HCT116 (cell line): ENCODE results near the gene BAZ1B. TPM values are rescaled to one million over a fixed set of nuclear protein-coding genes. Genes with fewer than 3 reads are reported as not detected.

Experiments used
- ATAC-seq: fragments of 200-7000 bp; cut with Tn5 transposase; 2 replicates; pipeline ENCODE4 v1.9.1; 2020; ENCODE audit warnings: mild to moderate bottlenecking, moderate library complexity
- BruUV-seq: library from RNA; stranded (reverse); fragments of 400-500 nt; replicated peaks from 2 replicates; lab custom pipeline; 2021; lab: Mats Ljungman, UMichigan
- CTCF ChIA-PET: fragments of 300-600 bp; sonication (Branson Sonifier 250); formaldehyde crosslinking; loops from one replicate; lab custom pipeline; 2021; ENCODE audit warnings: antibody characterized with exemption; lab: Charles Lee
- POLR2A ChIA-PET: fragments of 300-600, 350-600 bp; sonication (Branson Sonifier 250); formaldehyde crosslinking; loops from one replicate; lab custom pipeline; 2021; ENCODE audit warnings: antibody characterized with exemption; lab: Charles Lee
- RAD21 ChIA-PET, 2 experiments: fragments of 300-600 bp; sonication (Branson Sonifier 250); formaldehyde crosslinking; loops; one replicate each; lab custom pipeline; 2023; ENCODE audit warnings: low total read pairs in 2 of 2; ENCODE audit not compliant: uncharacterized antibody in 2 of 2, unreplicated experiment in 2 of 2, low non-redundant PET in 1 of 2; lab: Charles Lee
- DNase-seq: peaks from one replicate; pipeline ENCODE4 v3.0.0-alpha.2; 2010; ENCODE audit warnings: low read depth, low spot score
- H2AFZ ChIP-seq: fragments of 200-600 bp; shearing (Covaris generic), sonication (generic); 2 replicates; pipeline ENCODE4 v1.6.1; 2017; ENCODE audit warnings: low read depth, mixed run types, mixed read lengths, antibody characterized with exemption, low read length; ENCODE audit not compliant: poor library complexity, severe bottlenecking
- H3K27ac ChIP-seq: 2 replicates; pipeline ENCODE4 v1.5.1; 2012; ENCODE audit warnings: low read depth, low read length
- H3K27me3 ChIP-seq: fragments of 200-600 bp; sonication (generic); 2 replicates; pipeline ENCODE4 v1.6.1; 2016; ENCODE audit warnings: mixed run types, low read length, mixed read lengths; ENCODE audit not compliant: insufficient read depth
- H3K36me3 ChIP-seq, 2 experiments: fragments of 200-500 bp in 1 of 2; fragments of 200-600 bp in 1 of 2; sonication (Bioruptor generic) in 1 of 2; sonication (generic) in 1 of 2; 2 replicates each; pipeline versions ENCODE4 v1.5.1 to v1.6.1; 2014 to 2016; ENCODE audit warnings: low read length in 2 of 2, inconsistent platforms in 1 of 2, mixed read lengths in 1 of 2, mixed run types in 1 of 2; ENCODE audit not compliant: insufficient read depth in 2 of 2, control insufficient read depth in 1 of 2
- H3K4me1 ChIP-seq, 2 experiments: fragments of 200-600 bp in 1 of 2; sonication (generic) in 1 of 2; 2 replicates each; pipeline versions ENCODE4 v1.5.1 to v1.6.1; 2012 to 2017; ENCODE audit warnings: low read length in 2 of 2, inconsistent platforms in 1 of 2, mild to moderate bottlenecking in 1 of 2, mixed read lengths in 1 of 2, mixed run types in 1 of 2, moderate library complexity in 1 of 2; ENCODE audit not compliant: insufficient read depth in 2 of 2, control insufficient read depth in 1 of 2
- H3K4me2 ChIP-seq: fragments of 200-600 bp; sonication (generic); 2 replicates; pipeline ENCODE4 v1.6.1; 2017; ENCODE audit warnings: mixed run types, low read length, mixed read lengths
- H3K4me3 ChIP-seq, 2 experiments: fragments of 200-600 bp in 1 of 2; sonication (generic) in 1 of 2; replicated peaks in 1 of 2; 2 replicates each; pipeline ENCODE4 v1.5.1; 2011 to 2016; ENCODE audit warnings: low read length in 2 of 2, control low read depth in 1 of 2, low read depth in 1 of 2, mild to moderate bottlenecking in 1 of 2, mixed read lengths in 1 of 2, mixed run types in 1 of 2
- H3K79me2 ChIP-seq: fragments of 200-600 bp; sonication (generic); 2 replicates; pipeline ENCODE4 v1.6.1; 2017; ENCODE audit warnings: mild to moderate bottlenecking, mixed run types, low read length, moderate library complexity, mixed read lengths; ENCODE audit not compliant: insufficient read depth
- H3K9ac ChIP-seq: fragments of 200-600 bp; sonication (generic); 2 replicates; pipeline ENCODE4 v1.6.1; 2016; ENCODE audit warnings: low read length, mixed read lengths
- H3K9me2 ChIP-seq: fragments of 200-600 bp; sonication (generic), shearing (Covaris generic); 2 replicates; pipeline ENCODE4 v1.6.1; 2017; ENCODE audit warnings: mixed run types, mild to moderate bottlenecking, moderate library complexity; ENCODE audit not compliant: insufficient read depth
- H3K9me3 ChIP-seq, 2 experiments: fragments of 200-500 bp in 1 of 2; fragments of 200-600 bp in 1 of 2; sonication (Bioruptor generic) in 1 of 2; sonication (generic) in 1 of 2; 2 replicates each; pipeline ENCODE4 v1.6.1; 2014 to 2017; ENCODE audit warnings: low read length in 2 of 2, mixed read lengths in 2 of 2, inconsistent platforms in 1 of 2, low read depth in 1 of 2, mild to moderate bottlenecking in 1 of 2, mixed run types in 1 of 2, moderate library complexity in 1 of 2; ENCODE audit not compliant: control insufficient read depth in 1 of 2, insufficient read depth in 1 of 2
- H4K20me1 ChIP-seq: fragments of 200-600 bp; sonication (generic), shearing (Covaris generic); 2 replicates; pipeline ENCODE4 v1.6.1; 2017; ENCODE audit warnings: mixed run types, mild to moderate bottlenecking, moderate library complexity; ENCODE audit not compliant: insufficient read depth
- CBX3 ChIP-seq: IDR thresholded peaks from 2 replicates; pipeline ENCODE4 v1.6.1; 2012; ENCODE audit warnings: low read depth
- CEBPB ChIP-seq: IDR thresholded peaks from 2 replicates; pipeline ENCODE4 v1.6.1; 2012; ENCODE audit warnings: low read depth
- EGR1 ChIP-seq: IDR thresholded peaks from 2 replicates; pipeline ENCODE4 v1.6.1; 2012; ENCODE audit warnings: low read depth
- ELF1 ChIP-seq: IDR thresholded peaks from 2 replicates; pipeline ENCODE4 v1.6.1; 2012; ENCODE audit warnings: low read depth, borderline replicate concordance
- EZH2 ChIP-seq: fragments of 200-600 bp; sonication (generic); IDR thresholded peaks from 2 replicates; pipeline ENCODE4 v1.6.1; 2017; ENCODE audit warnings: antibody characterized with exemption, mixed run types
- EZH2phosphoT487 ChIP-seq: fragments of 200-600 bp; IDR thresholded peaks from 2 replicates; pipeline ENCODE4 v1.6.1; 2018; ENCODE audit warnings: antibody characterized with exemption, borderline replicate concordance
- POLR2AphosphoS5 ChIP-seq: IDR thresholded peaks from 2 replicates; pipeline ENCODE4 v1.6.1; 2011; ENCODE audit warnings: mild to moderate bottlenecking, low read depth, low read length, moderate library complexity
- SIN3A ChIP-seq: IDR thresholded peaks from 2 replicates; pipeline ENCODE4 v1.6.1; 2012; ENCODE audit warnings: low read depth
- YY1 ChIP-seq: IDR thresholded peaks from 2 replicates; pipeline ENCODE4 v1.6.1; 2011; ENCODE audit warnings: low read length, low read depth, moderate library complexity, mild to moderate bottlenecking; ENCODE audit not compliant: insufficient replicate concordance; ENCODE audit errors: extremely low read depth
- ZFX ChIP-seq: fragments of 450-650 bp; IDR thresholded peaks from 2 replicates; pipeline ENCODE4 v1.6.1; 2017
- ZNF274 ChIP-seq: fragments of 200-500 bp; sonication (Bioruptor generic); IDR thresholded peaks from 2 replicates; pipeline ENCODE4 v1.6.1; 2014; ENCODE audit warnings: mild to moderate bottlenecking, low read depth, low read length, inconsistent platforms
- intact Hi-C: fragments of 100-400 bp; cut with micrococcal nuclease; formaldehyde crosslinking; loops from 2 replicates; pipeline ENCODE4 v1.10.0; 2022
- total RNA-seq: library from RNA; stranded (reverse); gene quantifications from one replicate; pipeline ENCODE4 v1.2.1, GENCODE V29; 2021; ENCODE audit not compliant: unreplicated experiment
- TF ChIP-seq, protein P1 (sequence below): IDR thresholded peaks from 2 replicates; pipeline ENCODE4 v1.6.1; 2012
- TF ChIP-seq, protein P2 (sequence below): IDR thresholded peaks from 2 replicates; pipeline ENCODE4 v1.6.1; 2012
- TF ChIP-seq, protein P3 (sequence below): IDR thresholded peaks from 2 replicates; pipeline ENCODE4 v1.6.1; 2012; ENCODE audit warnings: low read depth
- TF ChIP-seq, protein P4 (sequence below): IDR thresholded peaks from 2 replicates; pipeline ENCODE4 v1.6.1; 2011; ENCODE audit warnings: mild to moderate bottlenecking, low read length, moderate library complexity; ENCODE audit not compliant: insufficient replicate concordance; ENCODE audit errors: extremely low read depth

The BAZ1B gene
- total RNA-seq, 1 experiment from 2014 or later, result 81.1 TPM

DNA sequence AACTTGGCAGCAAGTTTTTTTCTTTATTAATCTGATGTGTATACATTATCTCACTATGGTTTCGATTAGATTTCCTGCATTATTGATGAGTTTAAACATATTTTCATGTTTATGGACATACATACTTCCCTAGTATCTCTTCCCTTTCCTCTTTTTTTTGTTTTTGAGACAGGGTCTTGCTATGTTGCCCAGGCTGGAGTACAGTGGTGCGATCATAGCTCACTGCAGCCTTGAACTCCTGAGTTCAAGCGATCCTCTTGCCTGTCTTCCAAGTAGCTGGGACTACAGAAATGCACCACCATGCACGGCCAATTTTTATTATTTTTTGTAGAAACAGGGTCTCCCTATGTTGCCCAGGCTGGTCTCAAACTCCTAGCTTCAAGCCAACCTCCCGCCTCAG, 18.9 kb downstream of the BAZ1B start:
- Histone ChIP-seq H3K36me3 (peaks cover 59 to 72% of the 10 kb centered on the region in 2 experiments), H3K4me3 (no peak overlapping the region), H3K9me2 (no peaks in the 10 kb centered on the region), H3K9ac (no peak overlapping the region), H3K27ac (no peak overlapping the region), H2AFZ (no peak overlapping the region), H3K4me2 (no peak overlapping the region), H4K20me1 (peaks cover 5% of the 10 kb centered on the region; the same call in 1 of the 2 replicates), H3K79me2 (peaks cover 90% of the 10 kb centered on the region), H3K9me3 (no peaks in the 10 kb centered on the region), H3K4me1 (no peaks in the 10 kb centered on the region), H3K27me3 (no peaks in the 10 kb centered on the region)
- BruUV-seq, result no TSS peak
- TF ChIP-seq EZH2 (no peak), POLR2AphosphoS5 (no peak)
- TF ChIP-seq, protein P1, sequence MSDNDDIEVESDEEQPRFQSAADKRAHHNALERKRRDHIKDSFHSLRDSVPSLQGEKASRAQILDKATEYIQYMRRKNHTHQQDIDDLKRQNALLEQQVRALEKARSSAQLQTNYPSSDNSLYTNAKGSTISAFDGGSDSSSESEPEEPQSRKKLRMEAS, result no peak
- ChIA-PET RAD21 (no interaction called here), CTCF (no interaction called here), POLR2A (no interaction called here)
- no peak for ATAC-seq
- DNase-seq, result no peak
- intact Hi-C loops, result no loop called here

DNA sequence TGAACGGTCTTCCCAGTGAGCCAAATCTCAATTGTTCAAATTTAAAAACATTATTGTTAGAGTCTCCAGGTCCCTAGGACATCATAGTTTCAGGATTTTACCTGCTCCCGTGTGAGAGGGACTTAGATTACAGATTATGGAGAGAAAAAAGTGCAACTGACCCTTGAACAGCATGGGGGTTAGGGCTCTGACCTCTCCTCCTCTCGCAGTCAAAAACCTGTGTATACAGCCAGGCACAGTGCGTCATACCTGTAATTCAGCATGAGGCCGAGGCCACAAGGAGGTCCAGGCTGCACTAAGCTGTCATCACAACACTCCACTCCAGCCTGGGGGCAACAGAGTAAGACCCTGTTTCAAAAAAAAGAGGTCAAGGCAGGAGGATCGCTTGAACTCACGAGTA, 25.5 kb downstream of the BAZ1B start:
- H3K36me3 ChIP-seq, result peaks cover 48 to 77% of the 10 kb centered on the region in 2 experiments
- H3K4me3 ChIP-seq, result no peak overlapping the region
- H3K9ac ChIP-seq, result no peak overlapping the region
- ChIA-PET CTCF (no interaction called here), RAD21 (no interaction called here), POLR2A (no interaction called here)
- H3K79me2 ChIP-seq, result peaks cover 95% of the 10 kb centered on the region
- no peaks in the 10 kb centered on the region for H3K4me1 ChIP-seq
- ATAC-seq (no peak), DNase-seq (no peak)
- H3K27me3 ChIP-seq, result no peaks in the 10 kb centered on the region
- H3K9me2 ChIP-seq, result no peaks in the 10 kb centered on the region
- no TSS peak for BruUV-seq
- H3K9me3 ChIP-seq, result no peaks in the 10 kb centered on the region
- H3K4me2 ChIP-seq, result no peak overlapping the region
- peaks cover 9% of the 10 kb centered on the region; the same call in 1 of the 2 replicates for H4K20me1 ChIP-seq
- no peak overlapping the region for H2AFZ ChIP-seq
- intact Hi-C loops, result no loop called here
- H3K27ac ChIP-seq, result no peak overlapping the region
- TF ChIP-seq ZFX, result no peak
- TF ChIP-seq, protein P2, sequence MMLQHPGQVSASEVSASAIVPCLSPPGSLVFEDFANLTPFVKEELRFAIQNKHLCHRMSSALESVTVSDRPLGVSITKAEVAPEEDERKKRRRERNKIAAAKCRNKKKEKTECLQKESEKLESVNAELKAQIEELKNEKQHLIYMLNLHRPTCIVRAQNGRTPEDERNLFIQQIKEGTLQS, result no peak
- TF ChIP-seq EGR1, result no peak
- TF ChIP-seq YY1, result no peak
- TF ChIP-seq ZNF274, result no peak
- TF ChIP-seq ELF1, result no peak
- TF ChIP-seq EZH2, result no peak
- TF ChIP-seq CBX3, result no peak
- no peak for TF ChIP-seq CEBPB
- no peak for TF ChIP-seq EZH2phosphoT487
- TF ChIP-seq, protein P3, sequence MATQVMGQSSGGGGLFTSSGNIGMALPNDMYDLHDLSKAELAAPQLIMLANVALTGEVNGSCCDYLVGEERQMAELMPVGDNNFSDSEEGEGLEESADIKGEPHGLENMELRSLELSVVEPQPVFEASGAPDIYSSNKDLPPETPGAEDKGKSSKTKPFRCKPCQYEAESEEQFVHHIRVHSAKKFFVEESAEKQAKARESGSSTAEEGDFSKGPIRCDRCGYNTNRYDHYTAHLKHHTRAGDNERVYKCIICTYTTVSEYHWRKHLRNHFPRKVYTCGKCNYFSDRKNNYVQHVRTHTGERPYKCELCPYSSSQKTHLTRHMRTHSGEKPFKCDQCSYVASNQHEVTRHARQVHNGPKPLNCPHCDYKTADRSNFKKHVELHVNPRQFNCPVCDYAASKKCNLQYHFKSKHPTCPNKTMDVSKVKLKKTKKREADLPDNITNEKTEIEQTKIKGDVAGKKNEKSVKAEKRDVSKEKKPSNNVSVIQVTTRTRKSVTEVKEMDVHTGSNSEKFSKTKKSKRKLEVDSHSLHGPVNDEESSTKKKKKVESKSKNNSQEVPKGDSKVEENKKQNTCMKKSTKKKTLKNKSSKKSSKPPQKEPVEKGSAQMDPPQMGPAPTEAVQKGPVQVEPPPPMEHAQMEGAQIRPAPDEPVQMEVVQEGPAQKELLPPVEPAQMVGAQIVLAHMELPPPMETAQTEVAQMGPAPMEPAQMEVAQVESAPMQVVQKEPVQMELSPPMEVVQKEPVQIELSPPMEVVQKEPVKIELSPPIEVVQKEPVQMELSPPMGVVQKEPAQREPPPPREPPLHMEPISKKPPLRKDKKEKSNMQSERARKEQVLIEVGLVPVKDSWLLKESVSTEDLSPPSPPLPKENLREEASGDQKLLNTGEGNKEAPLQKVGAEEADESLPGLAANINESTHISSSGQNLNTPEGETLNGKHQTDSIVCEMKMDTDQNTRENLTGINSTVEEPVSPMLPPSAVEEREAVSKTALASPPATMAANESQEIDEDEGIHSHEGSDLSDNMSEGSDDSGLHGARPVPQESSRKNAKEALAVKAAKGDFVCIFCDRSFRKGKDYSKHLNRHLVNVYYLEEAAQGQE, result no peak
- TF ChIP-seq, protein P4, sequence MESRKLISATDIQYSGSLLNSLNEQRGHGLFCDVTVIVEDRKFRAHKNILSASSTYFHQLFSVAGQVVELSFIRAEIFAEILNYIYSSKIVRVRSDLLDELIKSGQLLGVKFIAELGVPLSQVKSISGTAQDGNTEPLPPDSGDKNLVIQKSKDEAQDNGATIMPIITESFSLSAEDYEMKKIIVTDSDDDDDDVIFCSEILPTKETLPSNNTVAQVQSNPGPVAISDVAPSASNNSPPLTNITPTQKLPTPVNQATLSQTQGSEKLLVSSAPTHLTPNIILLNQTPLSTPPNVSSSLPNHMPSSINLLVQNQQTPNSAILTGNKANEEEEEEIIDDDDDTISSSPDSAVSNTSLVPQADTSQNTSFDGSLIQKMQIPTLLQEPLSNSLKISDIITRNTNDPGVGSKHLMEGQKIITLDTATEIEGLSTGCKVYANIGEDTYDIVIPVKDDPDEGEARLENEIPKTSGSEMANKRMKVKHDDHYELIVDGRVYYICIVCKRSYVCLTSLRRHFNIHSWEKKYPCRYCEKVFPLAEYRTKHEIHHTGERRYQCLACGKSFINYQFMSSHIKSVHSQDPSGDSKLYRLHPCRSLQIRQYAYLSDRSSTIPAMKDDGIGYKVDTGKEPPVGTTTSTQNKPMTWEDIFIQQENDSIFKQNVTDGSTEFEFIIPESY, result no peak
- TF ChIP-seq SIN3A, result no peak
- TF ChIP-seq, protein P1, result no peak
